ENCODE measurements around the gene PKP3. TPM values are rescaled to one million over a fixed set of nuclear protein-coding genes. Genes with fewer than 3 reads are reported as not detected.
"Not testable (repeated sequence)": the region's sequence is repeated elsewhere in the genome, so short reads cannot be mapped to it uniquely, and the experiment has no call there.

The PKP3 gene
- total and polyA plus RNA-seq, 3 experiments from 2014 or later: 1.1 TPM; not detected in 2

- ChIA-PET CTCF (no interaction called here), POLR2A (no interaction called here)
- no peaks in the 10 kb centered on the region for H3K4me1 Mint-ChIP-seq
- Histone ChIP-seq H3K4me1 (ENCODE audit: insufficient read depth, low read length) (no peaks in the 10 kb centered on the region), H3K36me3 (ENCODE audit: insufficient read depth, low read length) (no peaks in the 10 kb centered on the region), H3K4me3 (ENCODE audit: low read length) (no peak overlapping the region), H3K9me3 (ENCODE audit: low read length) (no peaks in the 10 kb centered on the region), H3K27ac (ENCODE audit: low read depth, low read length) (no peak overlapping the region), H3K27me3 (ENCODE audit: insufficient read depth, low read length, poor library complexity, severe bottlenecking) (no peaks in the 10 kb centered on the region)
- no peak overlapping the region for H3K4me3 Mint-ChIP-seq
- H3K9me3 Mint-ChIP-seq: no peaks in the 10 kb centered on the region
- no peaks in the 10 kb centered on the region for H3K27me3 Mint-ChIP-seq
- DNase-seq: no peak
- H3K27ac Mint-ChIP-seq: no peak overlapping the region
- peaks cover 0 to 22% (median 2%) of the 10 kb centered on the region in 3 donors for H3K36me3 Mint-ChIP-seq
Measured at GRCh38 chr11:429931-430456, 36.0 kb downstream of the PKP3 start.

GRCh38 chr11:431921-432320 is 37.9 kb downstream of the PKP3 start:
- Histone ChIP-seq H3K27me3 (ENCODE audit: insufficient read depth, low read length, poor library complexity, severe bottlenecking) (no peaks in the 10 kb centered on the region), H3K36me3 (ENCODE audit: insufficient read depth, low read length) (no peaks in the 10 kb centered on the region), H3K4me3 (ENCODE audit: low read length) (no peak overlapping the region), H3K9me3 (ENCODE audit: low read length) (no peaks in the 10 kb centered on the region), H3K4me1 (ENCODE audit: insufficient read depth, low read length) (no peaks in the 10 kb centered on the region), H3K27ac (ENCODE audit: low read depth, low read length) (no peak overlapping the region)
- Mint-ChIP-seq H3K36me3 (peaks cover 0 to 15% (median 1%) of the 10 kb centered on the region in 3 donors), H3K4me3 (no peak overlapping the region), H3K9me3 (no peaks in the 10 kb centered on the region), H3K4me1 (peaks cover 0 to 2% (median 0%) of the 10 kb centered on the region in 3 donors), H3K27me3 (no peaks in the 10 kb centered on the region), H3K27ac (no peak overlapping the region)
- DNase-seq: no peak
- ChIA-PET CTCF (no interaction called here), POLR2A (no interaction called here)

GRCh38 chr11:432501-433100 is 38.6 kb downstream of the PKP3 start:
- Mint-ChIP-seq H3K4me3 (no peak overlapping the region), H3K27me3 (no peaks in the 10 kb centered on the region)
- CTCF ChIA-PET: no interaction called here

GRCh38 chr11:433111-433510 is 39.1 kb downstream of the PKP3 start:
- H3K27ac ChIP-seq (ENCODE audit: low read depth, low read length): no peak overlapping the region
- peak overlapping the region in 1 of 8 donors; percentile 50 for H3K27ac Mint-ChIP-seq
- POLR2A ChIA-PET: no interaction called here

More at GRCh38 chr11:432501-433100, 38.6 kb downstream of the PKP3 start:
- Histone ChIP-seq H3K9me3 (ENCODE audit: low read length) (no peaks in the 10 kb centered on the region), H3K36me3 (ENCODE audit: insufficient read depth, low read length) (no peaks in the 10 kb centered on the region), H3K4me3 (ENCODE audit: low read length) (no peak overlapping the region), H3K4me1 (ENCODE audit: insufficient read depth, low read length) (peaks cover 5% of the 10 kb centered on the region), H3K27me3 (ENCODE audit: insufficient read depth, low read length, poor library complexity, severe bottlenecking) (no peaks in the 10 kb centered on the region), H3K27ac (ENCODE audit: low read depth, low read length) (no peak overlapping the region)
- no peaks in the 10 kb centered on the region for H3K9me3 Mint-ChIP-seq
- POLR2A ChIA-PET: no interaction called here
- no peak for DNase-seq
- peaks cover 0 to 12% (median 2%) of the 10 kb centered on the region in 3 donors for H3K36me3 Mint-ChIP-seq
- peaks cover 0 to 7% (median 6%) of the 10 kb centered on the region in 3 donors for H3K4me1 Mint-ChIP-seq
- H3K27ac Mint-ChIP-seq: peak overlapping the region in 1 of 8 donors; percentile 17

GRCh38 chr11:433641-434040 is 39.6 kb downstream of the PKP3 start:
- no peak overlapping the region for H3K4me3 Mint-ChIP-seq
- POLR2A ChIA-PET: no interaction called here

More at GRCh38 chr11:433111-433510, 39.1 kb downstream of the PKP3 start:
- no peak for DNase-seq
- CTCF ChIA-PET: no interaction called here
- Histone ChIP-seq H3K9me3 (ENCODE audit: low read length) (no peaks in the 10 kb centered on the region), H3K4me3 (ENCODE audit: low read length) (no peak overlapping the region), H3K36me3 (ENCODE audit: insufficient read depth, low read length) (no peaks in the 10 kb centered on the region), H3K4me1 (ENCODE audit: insufficient read depth, low read length) (peaks cover 8% of the 10 kb centered on the region), H3K27me3 (ENCODE audit: insufficient read depth, low read length, poor library complexity, severe bottlenecking) (no peaks in the 10 kb centered on the region)
- H3K36me3 Mint-ChIP-seq: peaks cover 0 to 10% (median 1%) of the 10 kb centered on the region in 3 donors
- H3K4me3 Mint-ChIP-seq: no peak overlapping the region
- peaks cover 0 to 9% (median 7%) of the 10 kb centered on the region in 3 donors for H3K4me1 Mint-ChIP-seq
- H3K9me3 Mint-ChIP-seq: no peaks in the 10 kb centered on the region
- H3K27me3 Mint-ChIP-seq: no peaks in the 10 kb centered on the region

GRCh38 chr11:434496-434895 is 40.5 kb downstream of the PKP3 start:
- H3K27me3 ChIP-seq (ENCODE audit: insufficient read depth, low read length, poor library complexity, severe bottlenecking): no peaks in the 10 kb centered on the region
- POLR2A ChIA-PET: no interaction called here
- Mint-ChIP-seq H3K27me3 (no peaks in the 10 kb centered on the region), H3K4me1 (peaks cover 0 to 22% (median 13%) of the 10 kb centered on the region in 3 donors), H3K9me3 (no peaks in the 10 kb centered on the region), H3K27ac (no peak overlapping the region), H3K4me3 (no peak overlapping the region), H3K36me3 (peaks cover 0 to 8% (median 1%) of the 10 kb centered on the region in 3 donors)
- H3K27ac ChIP-seq (ENCODE audit: low read depth, low read length): no peak overlapping the region
- CTCF ChIA-PET: no interaction called here
- no peak overlapping the region for H3K4me3 ChIP-seq (ENCODE audit: low read length)
- peaks cover 13% of the 10 kb centered on the region for H3K4me1 ChIP-seq (ENCODE audit: insufficient read depth, low read length)
- no peak for DNase-seq
- no peaks in the 10 kb centered on the region for H3K9me3 ChIP-seq (ENCODE audit: low read length)
- no peaks in the 10 kb centered on the region for H3K36me3 ChIP-seq (ENCODE audit: insufficient read depth, low read length)

More at GRCh38 chr11:433641-434040, 39.6 kb downstream of the PKP3 start:
- Mint-ChIP-seq H3K27me3 (no peaks in the 10 kb centered on the region), H3K27ac (no peak overlapping the region), H3K9me3 (no peaks in the 10 kb centered on the region), H3K4me1 (peaks cover 0 to 15% (median 8%) of the 10 kb centered on the region in 3 donors), H3K36me3 (peaks cover 0 to 10% (median 1%) of the 10 kb centered on the region in 3 donors)
- CTCF ChIA-PET: no interaction called here
- Histone ChIP-seq H3K9me3 (ENCODE audit: low read length) (no peaks in the 10 kb centered on the region), H3K27ac (ENCODE audit: low read depth, low read length) (no peak overlapping the region), H3K27me3 (ENCODE audit: insufficient read depth, low read length, poor library complexity, severe bottlenecking) (no peaks in the 10 kb centered on the region), H3K36me3 (ENCODE audit: insufficient read depth, low read length) (no peaks in the 10 kb centered on the region), H3K4me3 (ENCODE audit: low read length) (no peak overlapping the region), H3K4me1 (ENCODE audit: insufficient read depth, low read length) (peaks cover 8% of the 10 kb centered on the region)
- DNase-seq: no peak

- H3K27me3 Mint-ChIP-seq; H3K27ac Mint-ChIP-seq; H3K36me3 ChIP-seq (ENCODE audit: insufficient read depth, low read length); H3K9me3 Mint-ChIP-seq; H3K27ac ChIP-seq (ENCODE audit: low read depth, low read length); H3K27me3 ChIP-seq (ENCODE audit: insufficient read depth, low read length, poor library complexity, severe bottlenecking); H3K4me3 ChIP-seq (ENCODE audit: low read length); H3K4me3 Mint-ChIP-seq; DNase-seq; H3K9me3 ChIP-seq (ENCODE audit: low read length); POLR2A ChIA-PET; H3K36me3 Mint-ChIP-seq; CTCF ChIA-PET: not testable (repeated sequence)
- peaks cover 6 to 28% (median 18%) of the 10 kb centered on the region in 3 donors for H3K4me1 Mint-ChIP-seq
- H3K4me1 ChIP-seq (ENCODE audit: insufficient read depth, low read length): peaks cover 16% of the 10 kb centered on the region
Measured at GRCh38 chr11:434999-435740, 41.2 kb downstream of the PKP3 start.

- no peaks in the 10 kb centered on the region for H3K27me3 ChIP-seq (ENCODE audit: insufficient read depth, low read length, poor library complexity, severe bottlenecking)
- H3K27ac Mint-ChIP-seq: peak overlapping the region in 3 of 8 donors; percentile 41 to 88 (median 70)
- POLR2A ChIA-PET: no interaction called here
- peaks cover 32% of the 10 kb centered on the region for H3K4me1 ChIP-seq (ENCODE audit: insufficient read depth, low read length)
- H3K36me3 ChIP-seq (ENCODE audit: insufficient read depth, low read length): no peaks in the 10 kb centered on the region
- no peak for DNase-seq
- CTCF ChIA-PET: interaction anchor here (1.2 kb wide), 1 partner anchor 11 kb away, joined by 3 read pairs; no protein-coding TSS in a partner anchor
- H3K27ac ChIP-seq (ENCODE audit: low read depth, low read length): no peak overlapping the region
- no peaks in the 10 kb centered on the region for H3K9me3 Mint-ChIP-seq
- H3K4me3 Mint-ChIP-seq: peak overlapping the region in 2 of 7 donors; percentile 22 to 28
- peaks cover 0 to 6% (median 1%) of the 10 kb centered on the region in 3 donors for H3K36me3 Mint-ChIP-seq
- no peaks in the 10 kb centered on the region for H3K27me3 Mint-ChIP-seq
- H3K9me3 ChIP-seq (ENCODE audit: low read length): no peaks in the 10 kb centered on the region
- H3K4me3 ChIP-seq (ENCODE audit: low read length): no peak overlapping the region
- H3K4me1 Mint-ChIP-seq: peaks cover 15 to 46% (median 26%) of the 10 kb centered on the region in 3 donors
Measured at GRCh38 chr11:437228-437870, 43.3 kb downstream of the PKP3 start.
